Small intestine (tissue), 7 donors: ENCODE results near the gene ZNF616. TPM values are rescaled to one million over a fixed set of nuclear protein-coding genes. Genes with fewer than 3 reads are reported as not detected.

Source experiments
- DNase-seq, 2 donors: peaks; one replicate each; pipeline versions ENCODE4 v3.0.0 to v3.0.0-alpha.2; 2013
- FAIRE-seq: peaks from 2 replicates; lab custom pipeline; 2012; peaks lifted over from hg19 to GRCh38; lab: Jason Lieb, UNC
- H3K27ac ChIP-seq, 3 donors: one replicate each; pipeline ENCODE4 v1.5.1; 2013; ENCODE audit warnings: low read length in 2 of 3, mild to moderate bottlenecking in 2 of 3, control low read depth in 1 of 3, inconsistent platforms in 1 of 3, low read depth in 1 of 3, moderate library complexity in 1 of 3
- H3K27me3 ChIP-seq, 3 donors: one replicate each; pipeline ENCODE4 v1.6.1; 2013; ENCODE audit warnings: low read length in 3 of 3, inconsistent platforms in 1 of 3; ENCODE audit not compliant: control insufficient read depth in 3 of 3, insufficient read depth in 3 of 3
- H3K36me3 ChIP-seq, 3 donors: one replicate each; pipeline ENCODE4 v1.6.1; 2013; ENCODE audit warnings: low read length in 3 of 3, inconsistent platforms in 1 of 3, low read depth in 1 of 3, mild to moderate bottlenecking in 1 of 3, moderate library complexity in 1 of 3; ENCODE audit not compliant: control insufficient read depth in 3 of 3, insufficient read depth in 2 of 3
- H3K4me1 ChIP-seq, 3 donors: one replicate each; pipeline ENCODE4 v1.6.1; 2013; ENCODE audit warnings: low read length in 2 of 3, inconsistent platforms in 1 of 3, low read depth in 1 of 3, mild to moderate bottlenecking in 1 of 3, moderate library complexity in 1 of 3; ENCODE audit not compliant: control insufficient read depth in 3 of 3, insufficient read depth in 2 of 3
- H3K4me3 ChIP-seq, 3 donors: one replicate each; pipeline ENCODE4 v1.5.1; 2013; ENCODE audit warnings: low read length in 3 of 3, control low read depth in 1 of 3, inconsistent platforms in 1 of 3, low read depth in 1 of 3, mild to moderate bottlenecking in 1 of 3, moderate library complexity in 1 of 3
- H3K9me3 ChIP-seq, 2 donors: one replicate each; pipeline ENCODE4 v1.6.1; 2013; ENCODE audit warnings: low read depth in 1 of 2, low read length in 1 of 2; ENCODE audit not compliant: control insufficient read depth in 2 of 2, insufficient read depth in 1 of 2
- WGBS, 3 donors: extraction: QIAGEN DNeasy Blood & Tissue Kit; methylation state at CpG; one replicate each; pipeline ENCODE4 v1.1.7; 2013; 5-methylcytosine and 5-hydroxymethylcytosine counted together
- polyA plus RNA-seq, 4 donors: library from polyadenylated mRNA; stranded (reverse) in 3 of 4; unstranded in 1 of 4; fragments of 200-250 nt in 3 of 4; fragments of 120-200 nt in 1 of 4; gene quantifications; one replicate each; pipeline versions ENCODE4 v1.2.1 to v1.2.3, GENCODE V29; 2013
- donor health status: healthy with polysubstance abuse.
- donor health status: control.
- donor health status: control.
- donor health status: Bipolar disorder and iron deficiency.
- donor health status: healthy.

ZNF616 gene
- polyA plus RNA-seq, 4 donors, result 1.1 to 11.6 (median 2.2) TPM

DNA sequence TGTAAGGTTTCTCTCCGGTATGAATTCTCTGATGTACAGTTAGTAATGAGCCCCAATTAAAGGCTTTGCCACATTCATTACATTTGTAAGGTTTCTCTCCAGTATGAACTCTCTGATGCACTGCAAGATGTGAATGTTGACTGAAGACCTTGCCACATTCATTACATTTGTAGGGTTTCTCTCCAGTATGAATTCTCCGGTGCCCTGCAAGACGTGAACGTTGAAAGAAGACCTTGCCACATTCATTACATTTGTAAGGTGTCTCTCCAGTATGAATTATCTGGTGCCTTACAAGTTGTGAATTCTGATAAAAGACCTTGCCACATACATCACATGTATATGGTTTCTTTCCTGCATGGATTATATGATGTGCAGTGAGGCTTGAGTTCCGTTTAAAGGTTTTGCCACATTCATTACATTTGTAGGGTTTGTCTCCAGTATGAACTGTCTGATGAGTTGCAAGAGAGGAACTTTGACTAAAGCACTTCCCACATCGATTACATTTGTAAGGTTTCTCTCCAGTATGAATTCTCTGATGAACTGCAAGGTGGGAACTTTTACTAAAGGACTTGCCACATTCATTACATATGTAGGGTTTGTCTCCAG, 73.4 kb downstream of the ZNF616 start:
- DNase-seq, result no peak
- no peaks in the 10 kb centered on the region for H3K4me1 ChIP-seq
- peaks cover 23 to 47% (median 35%) of the 10 kb centered on the region in 3 donors for H3K36me3 ChIP-seq
- FAIRE-seq, result no peak
- H3K27me3 ChIP-seq, result no peaks in the 10 kb centered on the region
- 97 to 98% (median 97%) methylated on average over 6 of the region's 6 CpGs for WGBS, 3 donors
- H3K27ac ChIP-seq, result no peak overlapping the region
- no peak overlapping the region for H3K4me3 ChIP-seq
- peaks cover 14 to 75% of the 10 kb centered on the region in 2 donors for H3K9me3 ChIP-seq

- WGBS, 3 donors, result 98 to 99% (median 98%) methylated on average over 6 of the region's 6 CpGs
- Histone ChIP-seq H3K27me3 (no peaks in the 10 kb centered on the region), H3K27ac (no peak overlapping the region), H3K36me3 (peaks cover 21 to 39% (median 35%) of the 10 kb centered on the region in 3 donors), H3K4me3 (no peak overlapping the region), H3K4me1 (no peaks in the 10 kb centered on the region), H3K9me3 (peaks cover 13 to 77% of the 10 kb centered on the region in 2 donors)
- DNase-seq (no peak), FAIRE-seq (no peak)
Measured at GRCh38 chr19:52065399-52065798, 74.3 kb downstream of the ZNF616 start.

Other genes with a start within 250 kb of the ZNF616 start
- gene ZNF649, start 234.9 kb downstream of the ZNF616 start, polyA plus RNA-seq, result 10 to 100 TPM in 1 of 4 donors, 1 to 10 TPM in 3; 2.5 to 14.4 (median 4.5) TPM
- gene ZNF613, start 212.5 kb downstream of the ZNF616 start, polyA plus RNA-seq, result 1 to 10 TPM; 2.2 to 6.0 (median 4.3) TPM
- 10 to 100 TPM in 3 of 4 donors, 1 to 10 TPM in 1; 5.1 to 14.0 (median 11.4) TPM for gene ZNF350, start 153.1 kb downstream of the ZNF616 start, polyA plus RNA-seq
- gene ZNF615, start 131.7 kb downstream of the ZNF616 start, polyA plus RNA-seq, result 1 to 10 TPM; 1.9 to 8.6 (median 2.8) TPM
- 1 to 10 TPM; 2.4 to 8.2 (median 2.7) TPM for gene ZNF614, start 111.6 kb downstream of the ZNF616 start, polyA plus RNA-seq
- 10 to 100 TPM in 1 of 4 donors, 1 to 10 TPM in 3; 3.8 to 13.9 (median 6.4) TPM for gene ZNF432, start 91.1 kb downstream of the ZNF616 start, polyA plus RNA-seq
- 10 to 100 TPM in 1 of 4 donors, 1 to 10 TPM in 3; 4.1 to 24.7 (median 8.7) TPM for gene ZNF841, start 44.2 kb downstream of the ZNF616 start, polyA plus RNA-seq
- 10 to 100 TPM in 1 of 4 donors, 1 to 10 TPM in 3; 1.8 to 12.3 (median 3.4) TPM for gene ZNF836, start 31.7 kb upstream of the ZNF616 start, polyA plus RNA-seq
- 100 to 1,000 TPM; 131 to 228 (median 145) TPM for gene PPP2R1A, start 50.1 kb upstream of the ZNF616 start, polyA plus RNA-seq
- 10 to 100 TPM in 1 of 4 donors, 1 to 10 TPM in 3; 1.8 to 13.3 (median 3.1) TPM for gene ZNF766, start 129.6 kb upstream of the ZNF616 start, polyA plus RNA-seq
- 10 to 100 TPM in 1 of 4 donors, 1 to 10 TPM in 3; 4.0 to 13.1 (median 6.0) TPM for gene ZNF480, start 157.2 kb upstream of the ZNF616 start, polyA plus RNA-seq
- 1 to 10 TPM in 2 of 4 donors, under 1 TPM in 1, not detected in 1; 0.22 to 8.4 (median 1.1) TPM for gene ZNF610, start 196.3 kb upstream of the ZNF616 start, polyA plus RNA-seq
- 10 to 100 TPM in 1 of 4 donors, 1 to 10 TPM in 3; 6.7 to 18.8 (median 8.7) TPM for gene ZNF880, start 230.0 kb upstream of the ZNF616 start, polyA plus RNA-seq